HG02610 (cell line): ENCODE measurements around the gene CST9L.
"Not testable (repeated sequence)": the region's sequence is repeated elsewhere in the genome, so short reads cannot be mapped to it uniquely, and the experiment has no call there.

ENCODE experiments used
- ATAC-seq: cut with Tn5 transposase; IDR thresholded peaks from one replicate; pipeline ENCODE4 v1.9.1; 2021; ENCODE audit warnings: mild to moderate bottlenecking, moderate library complexity; ENCODE audit not compliant: unreplicated experiment

CST9L gene

GRCh38 chr20:23586735-23587525, 18.6 kb upstream of the CST9L start:
- no peak for ATAC-seq

DNA sequence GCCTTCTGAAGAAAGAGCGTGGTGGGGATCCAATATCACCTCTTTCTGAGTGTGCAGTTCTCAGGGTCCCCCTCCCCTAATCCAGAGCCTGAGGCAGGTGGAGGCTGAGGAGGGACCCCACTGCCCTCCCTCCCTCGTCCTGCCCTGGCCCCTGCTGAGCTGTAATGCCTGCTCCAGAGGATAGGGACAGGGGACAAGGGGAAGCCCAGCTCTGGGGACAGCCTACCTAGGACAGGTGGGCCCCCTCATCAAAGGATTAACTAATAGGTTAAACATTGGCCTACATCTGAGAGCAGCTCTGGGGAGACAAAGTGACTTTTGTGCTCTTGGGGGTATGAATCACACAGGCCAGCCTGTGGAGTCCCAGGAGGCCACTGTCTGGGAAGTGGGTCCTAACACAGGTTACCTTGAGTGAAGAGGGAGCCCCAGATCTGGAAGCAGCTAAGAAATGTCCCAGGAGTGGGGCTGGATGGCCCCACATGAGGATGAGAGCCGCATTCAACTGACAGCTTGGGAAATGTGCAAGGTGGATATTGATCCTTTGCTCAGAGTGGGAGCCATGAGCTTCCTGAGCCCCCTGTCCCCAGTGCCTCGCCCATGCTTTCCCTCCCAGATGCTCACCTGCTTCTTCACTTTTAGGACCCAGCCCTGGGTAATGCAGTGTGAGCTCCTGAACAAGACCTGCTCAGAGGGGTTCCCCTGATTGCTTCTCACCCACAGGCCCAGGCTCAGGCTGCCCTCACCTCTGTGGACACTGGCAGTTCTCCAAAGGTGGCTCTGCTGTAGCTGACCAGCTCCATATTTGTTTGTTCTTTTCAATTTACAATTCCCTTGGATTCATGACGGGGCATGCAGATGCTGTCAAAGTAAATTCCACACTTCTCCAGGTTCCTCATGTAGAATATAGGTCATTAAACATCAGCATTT, 17.8 kb upstream of the CST9L start:
- ATAC-seq = no peak

- no peak for ATAC-seq
Observed at GRCh38 chr20:23585449-23585807, 17.1 kb upstream of the CST9L start.

- no peak for ATAC-seq
Observed at GRCh38 chr20:23584434-23585199, 16.3 kb upstream of the CST9L start.

GRCh38 chr20:23583526-23583925, 15.2 kb upstream of the CST9L start:
- ATAC-seq = no peak

DNA sequence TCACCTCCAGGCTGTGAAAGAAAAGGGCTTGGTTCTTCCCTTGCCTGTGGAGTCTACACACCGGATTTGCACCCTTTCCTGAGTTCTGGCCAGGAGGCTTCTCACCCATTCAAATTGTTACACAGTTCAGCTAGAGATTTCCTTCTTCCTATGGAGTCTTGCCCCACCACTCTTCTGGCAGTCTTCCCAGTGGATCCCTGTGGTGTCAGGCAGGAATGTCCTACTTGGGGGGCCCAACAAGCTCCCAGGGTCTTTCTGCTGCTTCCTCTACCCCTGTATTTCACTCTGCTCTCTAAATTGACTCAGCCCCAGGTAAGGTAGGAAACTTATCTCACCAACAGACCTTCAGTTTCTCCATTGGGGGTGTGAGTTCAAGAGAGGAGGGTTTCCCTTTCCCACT, 14.0 kb upstream of the CST9L start:
- ATAC-seq = no peak

DNA sequence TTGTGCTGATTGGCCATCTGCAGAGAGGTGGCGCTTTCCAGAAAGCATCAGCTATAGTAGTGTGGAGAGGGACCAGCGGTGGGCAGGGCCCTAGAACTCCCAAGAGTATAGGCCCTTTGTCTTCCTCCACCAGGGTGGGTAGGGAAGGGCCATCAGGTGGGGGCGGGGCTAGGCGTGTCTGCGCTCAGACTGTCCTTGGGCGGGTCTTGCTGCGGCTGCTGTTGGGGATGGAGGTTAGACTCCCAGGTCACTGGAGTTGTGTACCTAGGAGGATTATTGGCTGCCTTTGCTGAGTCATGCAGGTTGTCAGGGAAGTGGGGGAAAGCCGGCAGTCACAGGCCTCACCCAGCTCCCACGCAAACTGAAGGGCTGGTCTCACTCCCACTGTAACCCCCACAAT, 13.5 kb upstream of the CST9L start:
- ATAC-seq = not testable (repeated sequence)

DNA sequence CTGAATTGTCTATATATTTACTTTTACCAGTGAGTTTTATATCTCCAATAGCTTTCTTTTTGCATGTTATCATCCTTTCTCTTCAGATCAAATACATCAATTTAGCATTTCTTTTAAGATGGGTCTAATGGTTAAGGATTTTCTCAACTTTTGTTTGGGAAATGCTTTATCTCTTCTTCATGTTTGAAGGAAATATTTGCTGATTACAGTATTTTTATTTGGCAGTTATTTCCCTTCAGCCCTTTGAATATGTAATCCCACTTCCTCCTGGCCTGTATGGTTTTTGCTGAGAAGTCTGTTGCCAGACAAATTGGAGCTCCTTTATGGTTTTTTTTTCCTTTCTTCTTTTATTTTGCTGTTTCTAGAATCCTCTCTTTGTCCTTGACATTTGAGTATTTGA, 6.7 kb upstream of the CST9L start:
- ATAC-seq = no peak

- no peak for ATAC-seq
Observed at GRCh38 chr20:23570178-23570760, 2.0 kb upstream of the CST9L start.

GRCh38 chr20:23569570-23569969, 1.3 kb upstream of the CST9L start:
- no peak for ATAC-seq

DNA sequence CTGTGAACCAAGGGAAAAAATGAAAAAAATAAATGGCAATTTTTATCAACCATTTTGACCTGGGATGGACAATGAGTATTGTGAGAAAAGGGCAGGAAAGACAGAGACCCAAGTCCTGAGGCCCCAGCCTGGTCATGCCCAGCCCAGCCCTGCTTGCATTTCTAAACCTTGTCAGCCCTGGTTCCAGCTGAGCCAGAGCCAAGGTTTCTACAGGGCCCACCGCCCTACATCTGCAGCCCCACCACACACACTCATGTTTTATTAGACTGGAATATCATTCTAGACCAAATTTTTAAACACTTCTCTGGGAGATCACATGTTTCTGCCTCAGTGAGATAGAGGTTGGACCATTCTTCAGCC, 667 bp upstream of the CST9L start:
- no peak for ATAC-seq

DNA sequence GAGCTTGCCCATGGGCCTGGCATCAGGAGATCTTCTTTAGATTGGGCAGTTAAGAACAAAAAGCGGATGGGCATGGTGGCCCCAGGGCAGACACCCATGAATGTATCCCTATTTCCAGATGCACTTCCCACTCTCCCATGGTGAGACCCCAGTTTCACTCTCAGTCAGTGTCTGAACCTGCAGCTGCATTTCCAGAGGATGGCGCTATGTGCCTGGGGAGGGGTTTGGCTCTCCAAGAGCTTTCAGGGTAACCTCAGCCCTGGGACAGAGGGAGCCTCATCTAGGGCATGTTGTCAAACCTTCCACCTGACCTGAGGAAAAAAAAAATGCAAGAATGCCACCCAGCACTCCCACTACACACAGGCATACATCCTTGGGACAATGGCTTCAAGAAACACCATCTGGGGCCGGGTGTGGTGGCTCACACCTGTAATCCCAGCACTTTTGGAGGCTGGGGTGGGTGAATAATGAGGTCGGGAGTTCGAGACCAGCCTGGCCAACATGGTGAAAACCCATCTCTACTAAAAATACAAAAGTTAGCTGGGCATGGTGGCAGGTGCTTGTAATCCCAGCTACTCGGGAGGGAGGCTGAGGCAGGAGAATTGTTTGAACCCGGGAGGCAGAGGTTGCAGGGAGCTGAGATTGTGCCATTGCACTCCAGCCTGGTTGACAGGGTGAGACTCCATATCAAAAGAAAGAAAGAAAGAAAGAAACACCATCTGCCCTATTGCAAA, 1.9 kb downstream of the CST9L start:
- ATAC-seq = no peak

- no peak for ATAC-seq
Observed at GRCh38 chr20:23565503-23566045, 2.7 kb downstream of the CST9L start.

DNA sequence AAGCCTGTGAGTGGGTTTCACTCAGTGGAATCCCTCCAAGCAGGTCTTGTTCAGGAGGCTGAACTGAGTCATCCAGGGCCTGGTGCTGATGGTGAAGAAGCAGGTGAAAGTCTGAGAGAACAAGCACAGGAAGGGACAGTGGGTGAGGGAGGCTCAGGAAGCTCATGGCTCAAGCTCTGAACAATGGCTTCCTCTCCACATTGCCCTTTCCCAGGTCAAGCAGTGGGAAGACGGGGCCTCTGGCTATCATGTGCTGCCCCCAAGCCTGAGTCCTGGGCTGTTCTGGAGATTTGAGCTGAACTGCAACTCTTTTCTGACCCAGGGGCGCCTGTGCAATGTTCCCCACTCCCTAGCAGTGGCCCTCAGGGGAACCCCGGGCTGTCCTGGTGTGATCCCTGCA, 3.4 kb downstream of the CST9L start:
- no peak for ATAC-seq

- no peak for ATAC-seq
Observed at GRCh38 chr20:23562721-23563342, 5.5 kb downstream of the CST9L start.

- no peak for ATAC-seq
Observed at GRCh38 chr20:23554401-23554800, 13.9 kb downstream of the CST9L start.

GRCh38 chr20:23551786-23552185, 16.5 kb downstream of the CST9L start:
- ATAC-seq = no peak

- no peak for ATAC-seq
Observed at GRCh38 chr20:23551383-23551782, 16.9 kb downstream of the CST9L start.

- no peak for ATAC-seq
Observed at GRCh38 chr20:23550227-23550626, 18.1 kb downstream of the CST9L start.

DNA sequence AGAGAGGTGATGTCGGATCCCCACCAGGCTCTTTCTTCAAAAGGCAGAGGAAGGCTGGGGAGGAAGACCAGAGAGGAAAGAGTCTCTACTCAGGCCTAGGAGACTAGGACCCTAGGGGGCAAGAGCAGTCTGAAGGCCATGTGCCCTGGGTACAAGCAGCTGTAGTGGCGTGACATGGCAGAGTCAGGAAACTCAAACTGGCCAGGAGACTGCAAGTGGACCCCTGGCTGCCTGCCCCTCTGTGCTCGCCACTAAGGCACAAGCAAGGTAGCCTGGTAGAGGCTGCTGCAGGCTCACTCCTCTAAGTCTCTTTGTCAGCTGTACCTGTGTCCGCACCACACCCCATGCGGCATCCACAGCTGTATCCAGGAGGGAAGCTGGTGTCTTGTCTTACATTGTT, 19.9 kb downstream of the CST9L start:
- no peak for ATAC-seq
